Right atrium auricular region (tissue), 2 donors: Measurements from ENCODE around the gene PLIN1. TPM values are rescaled to one million over a fixed set of nuclear protein-coding genes. Genes with fewer than 3 reads are reported as not detected.

Experiments
- DNase-seq: peaks from one replicate; pipeline ENCODE4 v3.0.0-alpha.2; 2019; ENCODE audit warnings: low spot score
- H3K27ac ChIP-seq, 2 donors: fragments of 200-600 bp; sonication (generic); 1 replicate in 1 of 2; 2 replicates in 1 of 2; pipeline ENCODE4 v1.5.1; 2016 to 2019
- H3K27me3 ChIP-seq, 2 donors: fragments of 200-600 bp; sonication (generic); one replicate each; pipeline versions ENCODE4 v1.5.1 to v1.6.0; 2017 to 2019
- H3K36me3 ChIP-seq: fragments of 200-600 bp; sonication (generic); one replicate; pipeline ENCODE4 v1.5.1; 2016
- H3K4me1 ChIP-seq, 2 donors: fragments of 200-600 bp; sonication (generic); one replicate each; pipeline versions ENCODE4 v1.5.1 to v1.6.0; 2017 to 2019
- H3K4me3 ChIP-seq, 2 donors: fragments of 200-600 bp; sonication (generic); 1 replicate in 1 of 2; 2 replicates in 1 of 2; pipeline ENCODE4 v1.5.1; 2017 to 2019; ENCODE audit warnings: mild to moderate bottlenecking in 1 of 2, moderate library complexity in 1 of 2
- H3K9me3 ChIP-seq, 2 donors: fragments of 200-600 bp; sonication (generic); one replicate each; pipeline ENCODE4 v1.5.1; 2019
- total RNA-seq, 2 donors: library from RNA; depleted of rRNA; stranded (reverse); fragments of >200 nt; gene quantifications; one replicate each; pipeline ENCODE4 v1.1.0, GENCODE V29; 2016
- TF ChIP-seq, protein P1 (sequence below), 2 donors: fragments of 200-600 bp; sonication (generic); IDR thresholded peaks; one replicate each; pipeline ENCODE4 v1.5.1; 2019; ENCODE audit warnings: antibody characterized with exemption in 2 of 2

The PLIN1 gene
- total RNA-seq, 2 donors from 2014 or later, result 3.6 to 22.6 TPM

DNA sequence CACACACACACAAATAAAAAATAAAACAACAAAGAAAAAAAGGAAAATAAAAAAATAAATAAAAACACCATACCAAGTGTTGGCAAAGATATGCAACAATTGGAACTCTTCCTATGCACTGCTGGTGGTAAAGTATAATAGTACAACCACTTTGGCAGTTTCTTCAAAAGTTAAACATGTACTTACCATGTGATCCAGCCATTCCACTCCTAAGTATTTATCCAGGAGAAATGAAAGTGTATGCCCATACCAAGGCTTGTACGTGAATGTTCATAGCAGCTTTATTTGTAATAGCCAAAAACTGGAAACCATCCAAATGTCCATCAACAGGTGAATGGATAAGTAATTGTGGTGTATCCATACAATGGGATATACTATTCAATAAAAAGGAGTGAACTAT, 28.4 kb upstream of the PLIN1 start:
- no peaks in the 10 kb centered on the region for H3K4me1 ChIP-seq
- H3K27ac ChIP-seq, result no peak overlapping the region
- DNase-seq, result no peak
- no peak overlapping the region for H3K4me3 ChIP-seq
- no peaks in the 10 kb centered on the region for H3K36me3 ChIP-seq
- TF ChIP-seq, protein P1, sequence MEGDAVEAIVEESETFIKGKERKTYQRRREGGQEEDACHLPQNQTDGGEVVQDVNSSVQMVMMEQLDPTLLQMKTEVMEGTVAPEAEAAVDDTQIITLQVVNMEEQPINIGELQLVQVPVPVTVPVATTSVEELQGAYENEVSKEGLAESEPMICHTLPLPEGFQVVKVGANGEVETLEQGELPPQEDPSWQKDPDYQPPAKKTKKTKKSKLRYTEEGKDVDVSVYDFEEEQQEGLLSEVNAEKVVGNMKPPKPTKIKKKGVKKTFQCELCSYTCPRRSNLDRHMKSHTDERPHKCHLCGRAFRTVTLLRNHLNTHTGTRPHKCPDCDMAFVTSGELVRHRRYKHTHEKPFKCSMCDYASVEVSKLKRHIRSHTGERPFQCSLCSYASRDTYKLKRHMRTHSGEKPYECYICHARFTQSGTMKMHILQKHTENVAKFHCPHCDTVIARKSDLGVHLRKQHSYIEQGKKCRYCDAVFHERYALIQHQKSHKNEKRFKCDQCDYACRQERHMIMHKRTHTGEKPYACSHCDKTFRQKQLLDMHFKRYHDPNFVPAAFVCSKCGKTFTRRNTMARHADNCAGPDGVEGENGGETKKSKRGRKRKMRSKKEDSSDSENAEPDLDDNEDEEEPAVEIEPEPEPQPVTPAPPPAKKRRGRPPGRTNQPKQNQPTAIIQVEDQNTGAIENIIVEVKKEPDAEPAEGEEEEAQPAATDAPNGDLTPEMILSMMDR (IDR thresholded peaks at IDR 0.05), result no peak
- H3K27me3 ChIP-seq, result no peaks in the 10 kb centered on the region
- H3K9me3 ChIP-seq, result no peaks in the 10 kb centered on the region

DNA sequence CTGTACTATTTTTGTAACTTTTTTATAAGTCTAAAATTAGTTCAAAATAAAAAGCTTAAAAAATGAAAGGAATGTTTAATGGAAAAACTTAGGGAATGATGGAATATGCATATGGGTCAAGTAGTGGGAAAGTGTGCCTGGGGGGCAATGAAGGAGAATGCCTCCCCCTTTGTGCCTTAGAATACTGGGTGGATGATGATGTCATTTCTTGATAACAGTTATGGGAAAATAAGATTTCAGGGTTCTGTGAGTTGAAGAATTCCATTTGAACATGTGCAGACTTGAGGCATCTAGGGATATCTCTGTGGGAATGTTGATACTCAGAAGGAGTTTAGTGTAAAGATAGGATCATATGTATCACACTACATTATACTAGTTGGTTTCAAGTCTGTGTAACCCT, 25.2 kb upstream of the PLIN1 start:
- no peak overlapping the region for H3K27ac ChIP-seq
- H3K4me1 ChIP-seq, result no peaks in the 10 kb centered on the region
- DNase-seq, result no peak
- TF ChIP-seq, protein P1 (IDR thresholded peaks at IDR 0.05), result no peak
- no peaks in the 10 kb centered on the region for H3K27me3 ChIP-seq
- H3K9me3 ChIP-seq, result no peaks in the 10 kb centered on the region
- no peak overlapping the region for H3K4me3 ChIP-seq
- no peaks in the 10 kb centered on the region for H3K36me3 ChIP-seq

DNA sequence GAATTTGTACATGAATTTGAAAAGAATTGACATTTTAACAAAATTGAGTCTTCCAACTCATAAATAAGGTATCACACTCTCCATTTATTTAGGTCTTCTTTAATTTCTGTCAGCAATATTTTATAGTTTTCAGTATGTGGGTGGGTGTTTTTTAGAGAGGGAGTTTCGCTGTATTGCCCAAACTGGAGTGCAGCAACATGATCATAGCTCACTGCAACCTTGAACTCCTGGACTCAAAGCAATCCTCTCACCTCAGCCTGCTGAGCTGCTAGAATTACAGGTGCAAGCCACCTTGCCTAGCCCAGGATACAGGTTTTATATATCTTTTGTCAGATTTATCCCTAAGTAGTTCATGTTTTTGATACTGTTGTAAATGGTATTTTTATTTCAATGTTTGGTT, 16.0 kb upstream of the PLIN1 start:
- Histone ChIP-seq H3K27ac (no peak overlapping the region), H3K9me3 (no peaks in the 10 kb centered on the region), H3K4me3 (no peak overlapping the region), H3K4me1 (peaks cover 0 to under 1% of the 10 kb centered on the region in 2 donors), H3K27me3 (no peaks in the 10 kb centered on the region), H3K36me3 (no peaks in the 10 kb centered on the region)
- TF ChIP-seq, protein P1 (IDR thresholded peaks at IDR 0.05), result no peak
- no peak for DNase-seq

DNA sequence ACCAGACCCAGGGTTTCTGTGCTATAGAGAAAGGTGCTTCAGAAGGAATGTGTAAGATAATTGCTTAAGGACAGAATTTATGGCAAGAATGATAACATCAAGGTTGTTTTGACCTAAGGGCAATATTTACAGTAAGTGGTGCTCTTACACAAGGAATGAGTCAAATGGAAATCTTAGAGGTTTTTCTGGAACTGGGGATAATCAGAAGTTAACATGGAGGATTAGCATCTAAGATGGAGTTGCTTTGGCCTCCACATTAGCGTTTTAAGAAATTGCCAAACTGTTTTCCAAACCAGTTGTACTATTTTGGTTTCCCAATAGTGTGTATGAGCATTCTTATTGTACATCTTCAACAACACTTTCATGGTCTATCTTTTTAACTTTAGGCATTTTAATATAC, 14.5 kb upstream of the PLIN1 start:
- no peaks in the 10 kb centered on the region for H3K36me3 ChIP-seq
- no peak for DNase-seq
- no peak overlapping the region for H3K27ac ChIP-seq
- H3K27me3 ChIP-seq, result no peaks in the 10 kb centered on the region
- H3K9me3 ChIP-seq, result no peaks in the 10 kb centered on the region
- peaks cover 0 to 11% of the 10 kb centered on the region in 2 donors for H3K4me1 ChIP-seq
- no peak overlapping the region for H3K4me3 ChIP-seq
- TF ChIP-seq, protein P1 (IDR thresholded peaks at IDR 0.05), result no peak

DNA sequence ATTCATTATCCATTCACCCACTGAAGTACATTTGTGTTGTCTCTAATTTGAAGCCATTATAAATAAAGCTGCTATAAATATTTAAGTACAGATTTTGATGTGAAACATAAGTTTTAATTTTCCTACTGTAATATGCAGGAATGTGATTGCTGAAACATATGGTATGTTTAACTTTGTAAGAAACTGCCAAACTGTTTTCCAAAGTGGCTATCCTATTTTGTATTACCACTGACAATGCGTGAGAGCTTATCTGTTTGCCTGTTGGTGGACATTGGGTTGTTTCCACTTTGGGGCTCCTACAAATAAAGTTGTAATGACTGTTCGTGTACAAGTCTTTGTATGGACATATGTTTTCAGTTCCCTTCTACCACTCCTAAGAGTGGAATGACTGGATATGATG, 13.9 kb upstream of the PLIN1 start:
- Histone ChIP-seq H3K9me3 (no peaks in the 10 kb centered on the region), H3K4me3 (no peak overlapping the region), H3K27ac (no peak overlapping the region), H3K27me3 (no peaks in the 10 kb centered on the region), H3K36me3 (no peaks in the 10 kb centered on the region), H3K4me1 (peaks cover 0 to 11% of the 10 kb centered on the region in 2 donors)
- DNase-seq, result no peak
- TF ChIP-seq, protein P1 (IDR thresholded peaks at IDR 0.05), result no peak
